ENCODE data around the gene LMNTD1.
"Not testable (repeated sequence)": the region's sequence is repeated elsewhere in the genome, so short reads cannot be mapped to it uniquely, and the experiment has no call there.

Gene LMNTD1
- 0 to 1.4 (median 0) reads per million in 17 experiments for total RNA-seq

GRCh38 chr12:25553098-25553497 lies at the start of gene LMNTD1:
LMNTD1 (minus strand) TSS chr12:25553283; CDS start chr12:25552959, 324 bp downstream.
- DNase-seq = peak in 1 of 4 experiments; percentile 10

GRCh38 chr12:25598956-25599355 lies 45.9 kb upstream of the LMNTD1 start:
- no peak for DNase-seq

GRCh38 chr12:25595496-25595895 lies 42.4 kb upstream of the LMNTD1 start:
- DNase-seq = not testable (repeated sequence)

- no peak for DNase-seq
These were observed 41.3 kb upstream of the LMNTD1 start for GRCh38 chr12:25594376-25594775.

- no peak for DNase-seq
These were observed 39.8 kb upstream of the LMNTD1 start for GRCh38 chr12:25592725-25593495.

- DNase-seq = peak in 1 of 4 experiments; percentile 16
These were observed 38.1 kb upstream of the LMNTD1 start for GRCh38 chr12:25591144-25591543.

- peak; percentile 5 to 37 (median 24) for DNase-seq
These were observed 37.1 kb upstream of the LMNTD1 start for GRCh38 chr12:25590011-25590721.

- no peak for DNase-seq
These were observed 34.3 kb upstream of the LMNTD1 start for GRCh38 chr12:25587346-25587745.

- DNase-seq = no peak
These were observed 32.6 kb upstream of the LMNTD1 start for GRCh38 chr12:25585662-25586061.

GRCh38 chr12:25585021-25585523 lies 32.0 kb upstream of the LMNTD1 start:
- no peak for DNase-seq

- no peak for DNase-seq
These were observed 31.5 kb upstream of the LMNTD1 start for GRCh38 chr12:25584596-25584995.

GRCh38 chr12:25583545-25583944 lies 30.5 kb upstream of the LMNTD1 start:
- DNase-seq = peak in 1 of 4 experiments; percentile 3

- DNase-seq = no peak
These were observed 28.0 kb upstream of the LMNTD1 start for GRCh38 chr12:25581067-25581466.

- DNase-seq = no peak
These were observed 25.5 kb upstream of the LMNTD1 start for GRCh38 chr12:25578411-25579143.

GRCh38 chr12:25574761-25575160 lies 21.7 kb upstream of the LMNTD1 start:
- no peak for DNase-seq

- no peak for DNase-seq
These were observed 20.3 kb upstream of the LMNTD1 start for GRCh38 chr12:25573346-25573745.

GRCh38 chr12:25570418-25570817 lies 17.3 kb upstream of the LMNTD1 start:
- no peak for DNase-seq

GRCh38 chr12:25566202-25566949 lies 13.3 kb upstream of the LMNTD1 start:
- no peak for DNase-seq

- peak in 2 of 4 experiments; percentile 3 to 20 for DNase-seq
These were observed 5.5 kb upstream of the LMNTD1 start for GRCh38 chr12:25558586-25558985.

GRCh38 chr12:25557830-25558436 lies 4.8 kb upstream of the LMNTD1 start:
- peak; percentile 9 to 52 (median 29) for DNase-seq

GRCh38 chr12:25556153-25556552 lies 3.1 kb upstream of the LMNTD1 start:
- DNase-seq = peak; percentile 8 to 61 (median 30)

- DNase-seq = no peak
These were observed 402 bp downstream of the LMNTD1 start for GRCh38 chr12:25552681-25553080.

All from suppressor macrophage (primary cell).